Dedifferentiated amniotic fluid mesenchymal stem cell (primary cell): ENCODE data around the gene GNB1L.

Source experiments
- DNase-seq: peaks from one replicate; pipeline ENCODE4 v3.0.0-alpha.2; 2016; ENCODE audit errors: extremely low spot score

Gene GNB1L

GRCh38 chr22:19748991-19749664, 105.5 kb downstream of the GNB1L start:
- no peak for DNase-seq

- no peak for DNase-seq
Measured at GRCh38 chr22:19748139-19748538, 106.5 kb downstream of the GNB1L start.

GRCh38 chr22:19747551-19747950, 107.1 kb downstream of the GNB1L start:
- DNase-seq, result no peak

GRCh38 chr22:19746726-19747125, 107.9 kb downstream of the GNB1L start:
- no peak for DNase-seq

GRCh38 chr22:19745155-19746101, 109.2 kb downstream of the GNB1L start:
- DNase-seq, result no peak

- DNase-seq, result no peak
Measured at GRCh38 chr22:19744350-19745006, 110.2 kb downstream of the GNB1L start.

GRCh38 chr22:19743651-19744050, 111.0 kb downstream of the GNB1L start:
- no peak for DNase-seq

GRCh38 chr22:19743081-19743480, 111.6 kb downstream of the GNB1L start:
- DNase-seq, result no peak

GRCh38 chr22:19742160-19743066, 112.3 kb downstream of the GNB1L start:
- DNase-seq, result no peak

GRCh38 chr22:19741053-19741452, 113.6 kb downstream of the GNB1L start:
- no peak for DNase-seq

GRCh38 chr22:19740586-19740985, 114.1 kb downstream of the GNB1L start:
- no peak for DNase-seq

- DNase-seq, result no peak
Measured at GRCh38 chr22:19739911-19740449, 114.7 kb downstream of the GNB1L start.

- no peak for DNase-seq
Measured at GRCh38 chr22:19739448-19739895, 115.2 kb downstream of the GNB1L start.

GRCh38 chr22:19738664-19739447, 115.8 kb downstream of the GNB1L start:
- no peak for DNase-seq

- no peak for DNase-seq
Measured at GRCh38 chr22:19737846-19738663, 116.6 kb downstream of the GNB1L start.

- DNase-seq, result no peak
Measured at GRCh38 chr22:19735665-19736510, 118.8 kb downstream of the GNB1L start.

GRCh38 chr22:19734837-19735382, 119.8 kb downstream of the GNB1L start:
- no peak for DNase-seq

GRCh38 chr22:19734163-19734562, 120.5 kb downstream of the GNB1L start:
- no peak for DNase-seq
